H1 (cell line): ENCODE results near the gene DHRS9. TPM values are rescaled to one million over a fixed set of nuclear protein-coding genes. Genes with fewer than 3 reads are reported as not detected.

Source experiments
- CTCF ChIA-PET: fragments of 300-600 bp; sonication (Branson Sonifier 250); formaldehyde crosslinking; loops from one replicate; lab custom pipeline; 2021; ENCODE audit not compliant: partially characterized antibody; lab: Charles Lee
- POLR2A ChIA-PET: fragments of 300-600 bp; sonication (Branson Sonifier 250); formaldehyde crosslinking; loops from one replicate; lab custom pipeline; 2021; ENCODE audit warnings: inconsistent platforms; ENCODE audit not compliant: partially characterized antibody; lab: Charles Lee
- DNase-seq, 2 experiments: peaks; one replicate each; pipeline versions ENCODE4 v3.0.0 to v3.0.0-alpha.2; 2010 to 2022; ENCODE audit warnings: low spot score in 2 of 2, low read depth in 1 of 2, mixed read lengths in 1 of 2
- FAIRE-seq: peaks from 2 replicates; lab custom pipeline; 2011; peaks lifted over from hg19 to GRCh38; lab: Jason Lieb, UNC
- H2AFZ ChIP-seq: 2 replicates; pipeline ENCODE4 v1.8.1; 2012; ENCODE audit warnings: low read length, inconsistent platforms
- H2AK5ac ChIP-seq: 2 replicates; pipeline ENCODE4 v1.6.1; 2013; ENCODE audit warnings: low read depth, low read length
- H2BK120ac ChIP-seq: replicated peaks from 2 replicates; pipeline ENCODE3; 2013; ENCODE audit warnings: low read depth, low read length, inconsistent platforms
- H2BK12ac ChIP-seq: 2 replicates; pipeline ENCODE4 v1.6.1; 2013; ENCODE audit warnings: low read depth, low read length
- H2BK15ac ChIP-seq: 2 replicates; pipeline ENCODE4 v1.6.1; 2013; ENCODE audit warnings: low read length
- H2BK20ac ChIP-seq: 2 replicates; pipeline ENCODE4 v1.6.1; 2013; ENCODE audit warnings: low read length
- H2BK5ac ChIP-seq: 2 replicates; pipeline ENCODE4 v1.6.1; 2013; ENCODE audit warnings: low read depth, low read length
- H3K14ac ChIP-seq: 2 replicates; pipeline ENCODE4 v1.6.1; 2013; ENCODE audit warnings: inconsistent platforms; ENCODE audit not compliant: insufficient read length
- H3K18ac ChIP-seq: 2 replicates; pipeline ENCODE4 v1.6.1; 2013; ENCODE audit warnings: low read length; ENCODE audit errors: extremely low read depth
- H3K23ac ChIP-seq: 2 replicates; pipeline ENCODE4 v1.6.1; 2013; ENCODE audit warnings: inconsistent platforms; ENCODE audit not compliant: insufficient read length
- H3K23me2 ChIP-seq: 2 replicates; pipeline ENCODE4 v1.6.1; 2013; ENCODE audit warnings: low read depth, low read length
- H3K27ac ChIP-seq: 2 replicates; pipeline ENCODE4 v1.6.1; 2011; ENCODE audit warnings: low read depth, low read length, inconsistent platforms
- H3K27me3 ChIP-seq, 4 experiments: replicated peaks in 1 of 4; 1 replicate in 1 of 4; 2 replicates in 3 of 4; pipeline versions ENCODE4 v1.6.1 to v1.8.1; 2011 to 2013; ENCODE audit warnings: low read length in 3 of 4, mild to moderate bottlenecking in 3 of 4, inconsistent platforms in 2 of 4, mixed read lengths in 2 of 4, moderate library complexity in 1 of 4; ENCODE audit not compliant: control insufficient read depth in 3 of 4, insufficient read depth in 3 of 4; ENCODE audit errors: extremely low read depth in 1 of 4
- H3K36me3 ChIP-seq, 4 experiments: 2 replicates each; pipeline versions ENCODE4 v1.6.1 to v1.8.1; 2011 to 2013; ENCODE audit warnings: mild to moderate bottlenecking in 4 of 4, low read length in 3 of 4, moderate library complexity in 2 of 4, control low read depth in 1 of 4, inconsistent platforms in 1 of 4; ENCODE audit not compliant: insufficient read depth in 4 of 4, control insufficient read depth in 2 of 4
- H3K4ac ChIP-seq: replicated peaks from 2 replicates; pipeline ENCODE3; 2013; ENCODE audit warnings: low read length, low read depth, mixed read lengths, inconsistent platforms; ENCODE audit not compliant: insufficient read length
- H3K4me1 ChIP-seq, 4 experiments: replicated peaks in 1 of 4; 1 replicate in 1 of 4; 2 replicates in 3 of 4; pipeline versions ENCODE4 v1.6.1 to v1.8.1; 2011 to 2013; ENCODE audit warnings: low read length in 3 of 4, inconsistent platforms in 2 of 4, mixed read lengths in 1 of 4; ENCODE audit not compliant: insufficient read depth in 4 of 4, control insufficient read depth in 3 of 4
- H3K4me2 ChIP-seq, 2 experiments: 2 replicates each; pipeline versions ENCODE4 v1.6.1 to v1.8.1; 2011 to 2013; ENCODE audit warnings: low read depth in 2 of 2, low read length in 2 of 2, control low read depth in 1 of 2, inconsistent platforms in 1 of 2, mild to moderate bottlenecking in 1 of 2; ENCODE audit not compliant: insufficient read depth in 1 of 2
- H3K4me3 ChIP-seq, 4 experiments: fragments of 200-600, 300-600 bp in 1 of 4; sonication (generic), shearing (Covaris generic), sonication (Bioruptor Twin) in 1 of 4; 2 replicates each; pipeline versions ENCODE4 v1.5.1 to v1.8.1; 2011 to 2016; ENCODE audit warnings: low read length in 4 of 4, low read depth in 3 of 4, control low read depth in 2 of 4, inconsistent platforms in 2 of 4, mild to moderate bottlenecking in 2 of 4, mixed read lengths in 1 of 4, moderate library complexity in 1 of 4; ENCODE audit not compliant: insufficient read depth in 2 of 4; ENCODE audit errors: extremely low read depth in 1 of 4
- H3K56ac ChIP-seq: replicated peaks from 2 replicates; pipeline ENCODE3; 2013; ENCODE audit warnings: low read depth, mild to moderate bottlenecking, mixed read lengths, low read length, inconsistent platforms; ENCODE audit not compliant: insufficient read length
- H3K79me1 ChIP-seq: 2 replicates; pipeline ENCODE4 v1.6.1; 2013; ENCODE audit warnings: low read depth, low read length, control low read depth
- H3K79me2 ChIP-seq, 2 experiments: 2 replicates each; pipeline versions ENCODE4 v1.6.1 to v1.8.1; 2012 to 2013; ENCODE audit warnings: low read length in 2 of 2, mild to moderate bottlenecking in 2 of 2, inconsistent platforms in 1 of 2; ENCODE audit not compliant: insufficient read depth in 2 of 2, control insufficient read depth in 1 of 2
- H3K9ac ChIP-seq, 4 experiments: replicated peaks in 1 of 4; 1 replicate in 1 of 4; 2 replicates in 3 of 4; pipeline versions ENCODE4 v1.6.1 to v1.8.1; 2011 to 2013; ENCODE audit warnings: low read depth in 3 of 4, low read length in 3 of 4, control low read depth in 2 of 4, mild to moderate bottlenecking in 2 of 4, moderate library complexity in 2 of 4, inconsistent platforms in 1 of 4; ENCODE audit errors: extremely low read depth in 1 of 4
- H3K9me3 ChIP-seq, 2 experiments: 2 replicates each; pipeline versions ENCODE4 v1.6.1 to v1.8.1; 2012 to 2013; ENCODE audit warnings: mild to moderate bottlenecking in 2 of 2, moderate library complexity in 2 of 2, control low read depth in 1 of 2, inconsistent platforms in 1 of 2, low read depth in 1 of 2, low read length in 1 of 2, mixed read lengths in 1 of 2; ENCODE audit not compliant: insufficient read depth in 2 of 2
- H4K20me1 ChIP-seq, 2 experiments: replicated peaks in 1 of 2; 2 replicates each; pipeline versions ENCODE3 to v1.8.1; 2011 to 2013; ENCODE audit warnings: inconsistent platforms in 2 of 2, low read length in 2 of 2, mild to moderate bottlenecking in 1 of 2; ENCODE audit not compliant: insufficient read depth in 2 of 2, control insufficient read depth in 1 of 2
- H4K5ac ChIP-seq: 2 replicates; pipeline ENCODE4 v1.6.1; 2013; ENCODE audit warnings: low read length, low read depth, mixed read lengths, inconsistent platforms; ENCODE audit not compliant: insufficient read length
- H4K8ac ChIP-seq: 2 replicates; pipeline ENCODE4 v1.8.0; 2013; ENCODE audit warnings: mild to moderate bottlenecking, moderate library complexity, low read length, inconsistent platforms; ENCODE audit not compliant: insufficient read depth; ENCODE audit errors: extremely low read depth
- H4K91ac ChIP-seq: replicated peaks from 2 replicates; pipeline ENCODE3; 2013; ENCODE audit warnings: low read length, mixed read lengths, inconsistent platforms; ENCODE audit not compliant: insufficient read length
- CBX5 ChIP-seq: fragments of 300-800, 300-1000 bp; sonication (generic); IDR thresholded peaks from 2 replicates; pipeline ENCODE4 v1.7.1; 2016; ENCODE audit warnings: antibody characterized with exemption, low read length, low read depth
- CHD2 ChIP-seq: IDR thresholded peaks from 2 replicates; pipeline ENCODE4 v1.6.1; 2012; ENCODE audit warnings: low read length, improper control_type of control experiment
- EZH2 ChIP-seq: fragments of 200-600 bp; sonication (generic); IDR thresholded peaks from 2 replicates; pipeline ENCODE4 v1.7.1; 2012; ENCODE audit warnings: low read depth, mild to moderate bottlenecking, moderate library complexity, low read length, inconsistent platforms; ENCODE audit not compliant: severe bottlenecking
- JUND ChIP-seq: IDR thresholded peaks from 2 replicates; pipeline ENCODE4 v1.6.1; 2011; ENCODE audit warnings: mild to moderate bottlenecking, improper control_type of control experiment, low read length
- KDM4A ChIP-seq: IDR thresholded peaks from one replicate; pipeline ENCODE4 v1.7.1; 2012; ENCODE audit warnings: low read depth, mild to moderate bottlenecking, moderate library complexity, low read length, inconsistent platforms; ENCODE audit not compliant: severe bottlenecking
- MAFK ChIP-seq: IDR thresholded peaks from 2 replicates; pipeline ENCODE4 v1.6.1; 2012; ENCODE audit warnings: low read depth, mild to moderate bottlenecking, improper control_type of control experiment, low read length
- SIN3A ChIP-seq, 2 experiments: IDR thresholded peaks in 1 of 2; conservative IDR thresholded peaks in 1 of 2; 2 replicates each; pipeline ENCODE4 v1.6.1; 2011 to 2012; ENCODE audit warnings: low read length in 2 of 2, improper control_type of control experiment in 1 of 2, low read depth in 1 of 2, mild to moderate bottlenecking in 1 of 2
- SP2 ChIP-seq: IDR thresholded peaks from 2 replicates; pipeline ENCODE4 v1.6.1; 2012; ENCODE audit warnings: mild to moderate bottlenecking, low read length, inconsistent platforms
- TAF1 ChIP-seq: IDR thresholded peaks from 2 replicates; pipeline ENCODE4 v1.6.1; 2011; ENCODE audit warnings: mild to moderate bottlenecking, low read depth, low read length
- TCF12 ChIP-seq: IDR thresholded peaks from 2 replicates; pipeline ENCODE4 v1.6.1; 2011; ENCODE audit warnings: low read depth, mild to moderate bottlenecking, low read length
- TEAD4 ChIP-seq: IDR thresholded peaks from 2 replicates; pipeline ENCODE4 v1.6.1; 2012; ENCODE audit warnings: low read depth, low read length, inconsistent platforms, mixed read lengths
- WGBS, 2 experiments: shearing (Covaris generic) in 1 of 2; methylation state at CpG; one replicate each; pipeline versions ENCODE4 v1.1.6 to v1.1.7; 2013 to 2015; ENCODE audit warnings: low lambda C conversion rate in 2 of 2, mixed read lengths in 2 of 2, inconsistent platforms in 1 of 2, low coverage in 1 of 2, missing lambda C conversion rate in 1 of 2; ENCODE audit not compliant: insufficient replicate concordance in 2 of 2, insufficient coverage in 1 of 2, insufficient read length in 1 of 2; ENCODE audit errors: extremely low coverage in 1 of 2, missing lambda C conversion rate in 1 of 2; 5-methylcytosine and 5-hydroxymethylcytosine counted together
- polyA plus RNA-seq, 7 experiments: library from polyadenylated mRNA; depleted of rRNA in 3 of 7; stranded (reverse) in 5 of 7; unstranded in 2 of 7; fragments of >200 nt in 5 of 7; fragments of 200-250 nt in 2 of 7; gene quantifications; 1 replicate in 5 of 7; 2 replicates in 1 of 7; 4 replicates in 1 of 7; pipeline versions ENCODE4 v1.2.1 to v1.2.3, GENCODE V29; 2011 to 2013; ENCODE audit warnings: missing spikeins in 2 of 7, mixed read lengths in 2 of 7
- total RNA-seq: library from RNA; stranded (reverse); fragmentation: NEBNext Ultra II Directional; extraction: Animal tissue kit (Norgen Biotek cat#: 25700); gene quantifications from 2 replicates; pipeline ENCODE4 v1.2.1, GENCODE V29; 2021

DHRS9 gene
- total and polyA plus RNA-seq, 2 of the 8 experiments (the other 6 are each of a cell fraction or from before 2014, with no cell fraction given) = not detected

GRCh38 chr2:169106134-169106533 is 36.8 kb downstream of the DHRS9 start:
- Histone ChIP-seq H2BK15ac (no peak overlapping the region), H3K4ac (no peak overlapping the region), H3K4me1 (peaks cover 0 to 6% (median 3%) of the 10 kb centered on the region in 4 experiments; a peak in 3 of 7 replicates), H3K79me2 (no peaks in the 10 kb centered on the region), H3K4me2 (no peak overlapping the region), H3K79me1 (no peaks in the 10 kb centered on the region), H3K9ac (no peak overlapping the region), H3K18ac (no peak overlapping the region), H3K14ac (no peak overlapping the region), H3K23me2 (no peaks in the 10 kb centered on the region), H3K4me3 (no peak overlapping the region), H2BK120ac (no peak overlapping the region), H3K27ac (no peak overlapping the region), H4K20me1 (no peaks in the 10 kb centered on the region), H3K23ac (no peak overlapping the region), H4K5ac (no peak overlapping the region), H4K8ac (no peak overlapping the region), H3K9me3 (no peaks in the 10 kb centered on the region), H2AK5ac (no peak overlapping the region), H3K27me3 (no peaks in the 10 kb centered on the region), H4K91ac (no peak overlapping the region), H3K56ac (no peak overlapping the region), H2BK5ac (no peak overlapping the region), H2AFZ (no peak overlapping the region), H3K36me3 (no peaks in the 10 kb centered on the region), H2BK12ac (no peak overlapping the region), H2BK20ac (no peak overlapping the region)
- TF ChIP-seq EZH2 (no peak), TAF1 (no peak), SIN3A (conservative IDR thresholded peaks at IDR 0.05 in 1 of 2, IDR thresholded peaks at IDR 0.05 in 1 of 2; ENCODE audit: low read depth in 1 of 2, low read length in 2 of 2) (no peak), TEAD4 (no peak), CHD2 (no peak), KDM4A (no peak), SP2 (no peak), CBX5 (no peak), TCF12 (no peak), MAFK (no peak), JUND (no peak)
- no peak for DNase-seq
- 85% methylated on average over 2 of the region's 2 CpGs; no CpG with 5 or more reads in 1 of the 2 experiments for WGBS, 2 experiments
- FAIRE-seq = no peak
- CTCF ChIA-PET = interaction anchor here (0.7 kb wide), 1 partner anchor 34 kb away, joined by 3 read pairs; no protein-coding TSS in a partner anchor
- POLR2A ChIA-PET = no interaction called here
